ENCODE measurements around the gene MBNL2. TPM values are rescaled to one million over a fixed set of nuclear protein-coding genes. Genes with fewer than 3 reads are reported as not detected.
A peak's percentile ranks its signal among the peaks of the same experiment; 100 is the strongest.

Gene MBNL2
- total RNA-seq, 1 donor from 2014 or later, result 43.7 TPM

GRCh38 chr13:97220151-97220900 lies 1.8 kb upstream of the MBNL2 start:
- H3K27ac Mint-ChIP-seq, result peak overlapping the region; percentile 69
- peak overlapping the region; percentile 11 for H3K4me3 Mint-ChIP-seq
- H3K36me3 Mint-ChIP-seq, result peaks cover 3% of the 10 kb centered on the region
- H3K27me3 Mint-ChIP-seq, result no peaks in the 10 kb centered on the region
- no peak for DNase-seq (ENCODE audit: extremely low spot score, unreplicated experiment)
- TF ChIP-seq CTCF (conservative IDR thresholded peaks at IDR 0.05), result no peak
- H3K9me3 Mint-ChIP-seq, result no peaks in the 10 kb centered on the region
- H3K4me1 Mint-ChIP-seq (ENCODE audit: unreplicated experiment), result peaks cover 17% of the 10 kb centered on the region

GRCh38 chr13:97221046-97221445 lies 1.1 kb upstream of the MBNL2 start:
- no peaks in the 10 kb centered on the region for H3K9me3 Mint-ChIP-seq
- peak overlapping the region; percentile 98 for H3K4me3 Mint-ChIP-seq
- no peak for TF ChIP-seq CTCF (conservative IDR thresholded peaks at IDR 0.05)
- no peaks in the 10 kb centered on the region for H3K27me3 Mint-ChIP-seq
- no peak for DNase-seq (ENCODE audit: extremely low spot score, unreplicated experiment)
- H3K27ac Mint-ChIP-seq, result peak overlapping the region; percentile 97
- peaks cover 3% of the 10 kb centered on the region for H3K36me3 Mint-ChIP-seq
- H3K4me1 Mint-ChIP-seq (ENCODE audit: unreplicated experiment), result peaks cover 22% of the 10 kb centered on the region

GRCh38 chr13:97221466-97221865 lies 667 bp upstream of the MBNL2 start:
- TF ChIP-seq CTCF (conservative IDR thresholded peaks at IDR 0.05), result no peak
- Mint-ChIP-seq H3K27me3 (no peaks in the 10 kb centered on the region), H3K4me3 (peak overlapping the region; percentile 98), H3K27ac (peak overlapping the region; percentile 97), H3K4me1 (ENCODE audit: unreplicated experiment) (peaks cover 25% of the 10 kb centered on the region), H3K9me3 (no peaks in the 10 kb centered on the region), H3K36me3 (peaks cover 3% of the 10 kb centered on the region)
- no peak for DNase-seq (ENCODE audit: extremely low spot score, unreplicated experiment)

GRCh38 chr13:97223037-97223710 lies 1.0 kb downstream of the MBNL2 start:
- TF ChIP-seq CTCF (conservative IDR thresholded peaks at IDR 0.05), result no peak
- H3K36me3 Mint-ChIP-seq, result peaks cover 8% of the 10 kb centered on the region
- H3K27ac Mint-ChIP-seq, result peak overlapping the region; percentile 97
- H3K4me3 Mint-ChIP-seq, result peak overlapping the region; percentile 98
- peaks cover 33% of the 10 kb centered on the region for H3K4me1 Mint-ChIP-seq (ENCODE audit: unreplicated experiment)
- no peaks in the 10 kb centered on the region for H3K9me3 Mint-ChIP-seq
- no peak for DNase-seq (ENCODE audit: extremely low spot score, unreplicated experiment)
- H3K27me3 Mint-ChIP-seq, result no peaks in the 10 kb centered on the region

- no peak for DNase-seq (ENCODE audit: extremely low spot score, unreplicated experiment)
- peak overlapping the region; percentile 97 for H3K27ac Mint-ChIP-seq
- H3K36me3 Mint-ChIP-seq, result peaks cover 8% of the 10 kb centered on the region
- H3K9me3 Mint-ChIP-seq, result no peaks in the 10 kb centered on the region
- no peaks in the 10 kb centered on the region for H3K27me3 Mint-ChIP-seq
- peaks cover 33% of the 10 kb centered on the region for H3K4me1 Mint-ChIP-seq (ENCODE audit: unreplicated experiment)
- peak overlapping the region; percentile 98 for H3K4me3 Mint-ChIP-seq
- TF ChIP-seq CTCF (conservative IDR thresholded peaks at IDR 0.05), result no peak
These were observed 1.8 kb downstream of the MBNL2 start for GRCh38 chr13:97223711-97224541.
